ENCODE results near the gene TTC13. TPM values are rescaled to one million over a fixed set of nuclear protein-coding genes. Genes with fewer than 3 reads are reported as not detected.
A peak's percentile ranks its signal among the peaks of the same experiment; 100 is the strongest.

The TTC13 gene
- total RNA-seq, 3 donors from 2014 or later (not counting 1 experiment from before 2014, with no cell fraction given): 72.4 to 90.1 (median 80.4) TPM

DNA sequence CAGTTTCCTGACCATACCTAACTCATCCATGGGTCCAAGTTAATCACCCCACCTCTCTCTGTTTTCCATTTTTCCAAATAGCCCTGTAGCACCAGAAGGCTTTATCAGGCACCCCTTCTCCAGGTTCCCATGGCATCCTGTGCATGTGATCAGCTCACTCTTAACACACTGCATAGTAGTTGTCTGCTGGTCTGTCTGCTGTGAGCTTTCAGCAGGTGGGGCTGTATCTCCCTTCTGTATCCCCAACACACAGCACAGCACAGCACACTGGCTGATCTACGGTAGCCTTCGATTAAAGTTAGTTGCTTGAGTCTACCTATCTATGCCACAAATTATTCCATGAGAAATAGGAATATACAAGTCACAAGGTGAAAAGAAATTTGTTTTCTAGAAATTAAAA is 56.0 kb downstream of the TTC13 start:
- Mint-ChIP-seq H3K27ac (peak overlapping the region in 1 of 2 donors; percentile 14), H3K27me3 (ENCODE audit: low read depth in 2 of 2) (no peaks in the 10 kb centered on the region), H3K4me3 (no peak overlapping the region), H3K9me3 (no peaks in the 10 kb centered on the region), H3K36me3 (peaks cover 45% of the 10 kb centered on the region), H3K4me1 (peaks cover 0 to 5% of the 10 kb centered on the region in 2 donors)
- DNase-seq (no peak), ATAC-seq (no peak)
- H3K27ac ChIP-seq (ENCODE audit: low read length): no peak overlapping the region
- no peaks in the 10 kb centered on the region for H3K4me1 ChIP-seq (ENCODE audit: control insufficient read depth, insufficient read depth, low read length)
- no peak overlapping the region for H3K4me3 ChIP-seq (ENCODE audit: low read length)
- 100% methylated on average over 1 of the region's 2 CpGs for WGBS (ENCODE audit: insufficient coverage)
- no peaks in the 10 kb centered on the region for H3K9me3 ChIP-seq (ENCODE audit: control insufficient read depth, insufficient read depth, low read length)
- intact Hi-C loops (cut with micrococcal nuclease): no loop called here
- no peak for TF ChIP-seq CTCF (IDR thresholded peaks at IDR 0.05)
- H3K36me3 ChIP-seq (ENCODE audit: control insufficient read depth, insufficient read depth, low read length): peaks cover 93% of the 10 kb centered on the region
- H3K27me3 ChIP-seq (ENCODE audit: control insufficient read depth, insufficient read depth, low read length): no peaks in the 10 kb centered on the region

- Histone ChIP-seq H3K4me3 (ENCODE audit: low read length) (no peak overlapping the region), H3K4me1 (ENCODE audit: control insufficient read depth, insufficient read depth, low read length) (no peaks in the 10 kb centered on the region), H3K27me3 (ENCODE audit: control insufficient read depth, insufficient read depth, low read length) (no peaks in the 10 kb centered on the region), H3K9me3 (ENCODE audit: control insufficient read depth, insufficient read depth, low read length) (no peaks in the 10 kb centered on the region), H3K27ac (ENCODE audit: low read length) (no peak overlapping the region), H3K36me3 (ENCODE audit: control insufficient read depth, insufficient read depth, low read length) (peaks cover 86% of the 10 kb centered on the region)
- intact Hi-C loops (cut with micrococcal nuclease): no loop called here
- Mint-ChIP-seq H3K27ac (no peak overlapping the region), H3K4me1 (peaks cover 0 to 5% of the 10 kb centered on the region in 2 donors), H3K27me3 (ENCODE audit: low read depth in 2 of 2) (no peaks in the 10 kb centered on the region), H3K36me3 (peaks cover 27% of the 10 kb centered on the region), H3K4me3 (no peak overlapping the region), H3K9me3 (no peaks in the 10 kb centered on the region)
- no peak for TF ChIP-seq CTCF (IDR thresholded peaks at IDR 0.05)
- ATAC-seq: no peak
- WGBS (ENCODE audit: insufficient coverage): 83% methylated on average over 3 of the region's 4 CpGs
- no peak for DNase-seq
These were observed 59.5 kb downstream of the TTC13 start for GRCh38 chr1:230919207-230919606.

GRCh38 chr1:230917284-230918135 is 61.2 kb downstream of the TTC13 start:
- Histone ChIP-seq H3K4me1 (ENCODE audit: control insufficient read depth, insufficient read depth, low read length) (no peaks in the 10 kb centered on the region), H3K9me3 (ENCODE audit: control insufficient read depth, insufficient read depth, low read length) (no peaks in the 10 kb centered on the region), H3K27ac (ENCODE audit: low read length) (no peak overlapping the region), H3K4me3 (ENCODE audit: low read length) (no peak overlapping the region), H3K36me3 (ENCODE audit: control insufficient read depth, insufficient read depth, low read length) (peaks cover 87% of the 10 kb centered on the region), H3K27me3 (ENCODE audit: control insufficient read depth, insufficient read depth, low read length) (no peaks in the 10 kb centered on the region)
- DNase-seq (peak; percentile 60 to 90), ATAC-seq (peak; percentile 61 to 78 (median 76))
- WGBS (ENCODE audit: insufficient coverage): 54% methylated on average over 14 of the region's 15 CpGs
- H3K27ac Mint-ChIP-seq: peak overlapping the region; percentile 41 to 69
- H3K9me3 Mint-ChIP-seq: no peaks in the 10 kb centered on the region
- no peak overlapping the region for H3K4me3 Mint-ChIP-seq
- H3K4me1 Mint-ChIP-seq: peaks cover 4 to 5% of the 10 kb centered on the region in 2 donors
- TF ChIP-seq CTCF (IDR thresholded peaks at IDR 0.05): peak; percentile 78
- peaks cover 30% of the 10 kb centered on the region for H3K36me3 Mint-ChIP-seq
- intact Hi-C loops (cut with micrococcal nuclease): loop anchor here (1.0 to 2.0 kb wide), 4 partner anchors 53 to 294 kb away; partner anchors contain the start of gene ARV1
- H3K27me3 Mint-ChIP-seq (ENCODE audit: low read depth in 2 of 2): no peaks in the 10 kb centered on the region

All from natural killer cell (primary cell).